Ovary (tissue), 9 donors: ENCODE data around the gene SIAH3. TPM values are rescaled to one million over a fixed set of nuclear protein-coding genes. Genes with fewer than 3 reads are reported as not detected.

ENCODE experiments used
- DNase-seq, 5 donors: peaks; one replicate each; pipeline ENCODE4 v3.0.0-alpha.2; 2019 to 2020
- H3K27ac ChIP-seq, 2 donors: fragments of 200-600 bp; one replicate each; pipeline versions ENCODE4 v1.5.1 to v1.8.0; 2019 to 2022
- H3K27me3 ChIP-seq: fragments of 200-600 bp; one replicate; pipeline ENCODE4 v1.8.0; 2022
- H3K36me3 ChIP-seq: fragments of 200-600 bp; sonication (generic); one replicate; pipeline ENCODE4 v1.5.1; 2019
- H3K4me1 ChIP-seq: one replicate; pipeline ENCODE4 v1.8.1; 2013; ENCODE audit warnings: mild to moderate bottlenecking, moderate library complexity; ENCODE audit not compliant: insufficient read depth
- H3K4me3 ChIP-seq: fragments of 200-600 bp; sonication (generic); one replicate; pipeline ENCODE4 v1.5.1; 2017
- H3K9me3 ChIP-seq, 2 donors: fragments of 200-600 bp in 1 of 2; sonication (generic) in 1 of 2; one replicate each; pipeline versions ENCODE4 v1.5.1 to v1.8.1; 2013 to 2019; ENCODE audit warnings: mild to moderate bottlenecking in 1 of 2, moderate library complexity in 1 of 2
- EP300 ChIP-seq: sonication (generic); formaldehyde crosslinking; IDR thresholded peaks from one replicate; pipeline ENCODE4 v1.6.1; 2017; ENCODE audit warnings: antibody characterized with exemption
- POLR2A ChIP-seq: fragments of 450-650 bp; IDR thresholded peaks from one replicate; pipeline ENCODE4 v1.6.1; 2017; ENCODE audit warnings: antibody characterized with exemption, mild to moderate bottlenecking, moderate library complexity
- WGBS, 3 donors: extraction: QIAGEN DNeasy Blood & Tissue Kit in 1 of 3; methylation state at CpG; one replicate each; pipeline versions ENCODE4 v1.1.5 to v1.1.7; 2013 to 2017; 5-methylcytosine and 5-hydroxymethylcytosine counted together
- intact Hi-C, 4 donors: fragments of 100-400 bp; cut with DNase I; formaldehyde crosslinking; loops; one replicate each; pipeline versions ENCODE4 v1.11.0 to v1.15.1; 2022 to 2023
- polyA plus RNA-seq, 2 donors: library from polyadenylated mRNA; stranded (reverse); fragments of 200-250 nt in 1 of 2; fragments of 350-450 nt in 1 of 2; fragmentation: Illumina TruSeq in 1 of 2; extraction: RNeasy Lipid Tissue Mini Kit (QIAGEN cat#74804) in 1 of 2; gene quantifications; one replicate each; pipeline ENCODE4 v1.2.3, GENCODE V29; 2013 to 2014
- total RNA-seq, 7 donors: library from RNA; depleted of rRNA in 2 of 7; stranded (reverse); fragments of >200 nt in 2 of 7; fragmentation: NEBNext Ultra II Directional in 3 of 7; extraction: Animal tissue kit (Norgen Biotek cat#: 25700) in 3 of 7; gene quantifications; one replicate each; pipeline versions ENCODE4 v1.1.0 to v1.2.4, GENCODE V29; 2016 to 2023
- TF ChIP-seq, protein P1 (sequence below), 3 donors: fragments of 450-650 bp in 2 of 3; fragments of 200-600 bp in 1 of 3; IDR thresholded peaks; one replicate each; pipeline versions ENCODE4 v1.5.1 to v1.8.0; 2016 to 2022; ENCODE audit warnings: antibody characterized with exemption in 3 of 3, mild to moderate bottlenecking in 1 of 3
- donor health status: DM: no; HTN: no; CAD: no; lungs with moderate emphysema.
- donor health status: DM: no; HTN: no; CAD: no.
- donor health status: Bipolar disorder and iron deficiency.
- donor health status: DM: yes; HTN: yes; CAD: no.
- donor health status: DM: no; HTN: no; CAD: no.
- donor health status: DM: yes; HTN: yes; CAD: no.

The SIAH3 gene
- total and polyA plus RNA-seq, 9 donors, result 0.01 to 2.3 (median 0.24) TPM; not detected in 2

GRCh38 chr13:45861322-45861721 lies 9.8 kb upstream of the SIAH3 start:
- no peaks in the 10 kb centered on the region for H3K9me3 ChIP-seq
- no peak overlapping the region for H3K4me3 ChIP-seq
- no peaks in the 10 kb centered on the region for H3K4me1 ChIP-seq
- DNase-seq, result no peak
- intact Hi-C loops, result no loop called here
- H3K27ac ChIP-seq, result no peak overlapping the region
- H3K36me3 ChIP-seq, result no peaks in the 10 kb centered on the region
- no peaks in the 10 kb centered on the region for H3K27me3 ChIP-seq
- TF ChIP-seq, protein P1, sequence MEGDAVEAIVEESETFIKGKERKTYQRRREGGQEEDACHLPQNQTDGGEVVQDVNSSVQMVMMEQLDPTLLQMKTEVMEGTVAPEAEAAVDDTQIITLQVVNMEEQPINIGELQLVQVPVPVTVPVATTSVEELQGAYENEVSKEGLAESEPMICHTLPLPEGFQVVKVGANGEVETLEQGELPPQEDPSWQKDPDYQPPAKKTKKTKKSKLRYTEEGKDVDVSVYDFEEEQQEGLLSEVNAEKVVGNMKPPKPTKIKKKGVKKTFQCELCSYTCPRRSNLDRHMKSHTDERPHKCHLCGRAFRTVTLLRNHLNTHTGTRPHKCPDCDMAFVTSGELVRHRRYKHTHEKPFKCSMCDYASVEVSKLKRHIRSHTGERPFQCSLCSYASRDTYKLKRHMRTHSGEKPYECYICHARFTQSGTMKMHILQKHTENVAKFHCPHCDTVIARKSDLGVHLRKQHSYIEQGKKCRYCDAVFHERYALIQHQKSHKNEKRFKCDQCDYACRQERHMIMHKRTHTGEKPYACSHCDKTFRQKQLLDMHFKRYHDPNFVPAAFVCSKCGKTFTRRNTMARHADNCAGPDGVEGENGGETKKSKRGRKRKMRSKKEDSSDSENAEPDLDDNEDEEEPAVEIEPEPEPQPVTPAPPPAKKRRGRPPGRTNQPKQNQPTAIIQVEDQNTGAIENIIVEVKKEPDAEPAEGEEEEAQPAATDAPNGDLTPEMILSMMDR (IDR thresholded peaks at IDR 0.05), result no peak
- no peak for TF ChIP-seq POLR2A
- TF ChIP-seq EP300, result no peak

- TF ChIP-seq, protein P1 (IDR thresholded peaks at IDR 0.05), result no peak
- TF ChIP-seq POLR2A, result no peak
- TF ChIP-seq EP300, result no peak
- H3K36me3 ChIP-seq, result no peaks in the 10 kb centered on the region
- intact Hi-C loops, result no loop called here
- H3K4me1 ChIP-seq, result no peaks in the 10 kb centered on the region
- 56 to 73% (median 69%) methylated on average over 5 of the region's 5 CpGs for WGBS, 3 donors
- DNase-seq, result no peak
- no peak overlapping the region for H3K4me3 ChIP-seq
- H3K9me3 ChIP-seq, result no peaks in the 10 kb centered on the region
- no peaks in the 10 kb centered on the region for H3K27me3 ChIP-seq
- H3K27ac ChIP-seq, result no peak overlapping the region
Measured at GRCh38 chr13:45860240-45860639, 8.7 kb upstream of the SIAH3 start.

- Histone ChIP-seq H3K27me3 (no peaks in the 10 kb centered on the region), H3K27ac (no peak overlapping the region), H3K36me3 (no peaks in the 10 kb centered on the region), H3K9me3 (no peaks in the 10 kb centered on the region), H3K4me3 (no peak overlapping the region), H3K4me1 (no peaks in the 10 kb centered on the region)
- DNase-seq, result no peak
- TF ChIP-seq EP300, result no peak
- TF ChIP-seq, protein P1 (IDR thresholded peaks at IDR 0.05), result no peak
- no peak for TF ChIP-seq POLR2A
- WGBS, 3 donors, result 26 to 38% (median 34%) methylated on average over 2 of the region's 2 CpGs
- intact Hi-C loops, result no loop called here
Measured at GRCh38 chr13:45859705-45860104, 8.2 kb upstream of the SIAH3 start.

DNA sequence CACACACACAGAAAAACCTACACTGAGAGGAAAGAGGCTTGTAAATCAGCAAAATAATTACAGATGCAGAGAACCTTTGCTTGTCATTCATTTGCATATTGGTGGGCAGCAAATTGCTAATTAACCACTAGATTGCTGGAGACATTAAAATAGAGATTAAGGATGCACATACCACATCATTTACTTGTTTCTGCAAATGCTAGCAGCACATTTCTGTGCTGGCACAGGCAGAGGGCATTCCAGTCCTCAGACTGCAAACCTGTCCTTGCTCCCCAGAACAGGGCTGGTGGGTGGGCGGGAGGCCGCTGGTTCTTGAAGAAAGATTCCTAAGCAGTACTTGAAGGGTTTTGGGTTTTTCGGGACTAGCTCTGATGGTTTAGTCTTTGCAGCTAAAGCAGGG lies 941 bp upstream of the SIAH3 start:
- DNase-seq, result no peak
- H3K9me3 ChIP-seq, result no peaks in the 10 kb centered on the region
- no peaks in the 10 kb centered on the region for H3K36me3 ChIP-seq
- no peak for TF ChIP-seq POLR2A
- TF ChIP-seq EP300, result no peak
- TF ChIP-seq, protein P1 (IDR thresholded peaks at IDR 0.05), result no peak
- H3K27ac ChIP-seq, result no peak overlapping the region
- H3K27me3 ChIP-seq, result no peaks in the 10 kb centered on the region
- no peak overlapping the region for H3K4me3 ChIP-seq
- H3K4me1 ChIP-seq, result peaks cover 2% of the 10 kb centered on the region
- intact Hi-C loops, result no loop called here
- 50 to 70% (median 52%) methylated on average over 3 of the region's 3 CpGs for WGBS, 3 donors

GRCh38 chr13:45851956-45852355 lies 403 bp upstream of the SIAH3 start:
- 12 to 23% (median 19%) methylated on average over 7 of the region's 7 CpGs for WGBS, 3 donors
- H3K4me3 ChIP-seq, result no peak overlapping the region
- DNase-seq, result no peak
- no peak overlapping the region for H3K27ac ChIP-seq
- no peaks in the 10 kb centered on the region for H3K36me3 ChIP-seq
- H3K9me3 ChIP-seq, result no peaks in the 10 kb centered on the region
- peaks cover 2% of the 10 kb centered on the region for H3K4me1 ChIP-seq
- intact Hi-C loops, result no loop called here
- H3K27me3 ChIP-seq, result no peaks in the 10 kb centered on the region
- TF ChIP-seq, protein P1 (IDR thresholded peaks at IDR 0.05), result no peak
